GM21423 (cell line): ENCODE measurements around the gene CCS.
"Not testable (repeated sequence)": the region's sequence is repeated elsewhere in the genome, so short reads cannot be mapped to it uniquely, and the experiment has no call there.

Source experiments
- ATAC-seq: cut with Tn5 transposase; IDR thresholded peaks from one replicate; pipeline ENCODE4 v1.9.1; 2021; ENCODE audit warnings: mild to moderate bottlenecking, moderate library complexity; ENCODE audit not compliant: unreplicated experiment

Gene CCS

GRCh38 chr11:66592457-66593302 is at the start of gene CCS, which contains the start of gene CCDC87:
Gene CCS, plus strand, starts transcription at chr11:66593185. Its CDS starts 77 bp downstream, at chr11:66593262.
Gene CCDC87, minus strand, starts transcription at chr11:66593063. Its CDS starts 48 bp downstream, at chr11:66593015.
- ATAC-seq, result peak; percentile 82

- peak; percentile 32 for ATAC-seq
Measured at GRCh38 chr11:66543263-66544107, 49.5 kb upstream of the CCS start.

- not testable (repeated sequence) for ATAC-seq
Measured at GRCh38 chr11:66544952-66545351, 48.0 kb upstream of the CCS start.

- ATAC-seq, result peak; percentile 76
Measured at GRCh38 chr11:66545701-66546367, 47.2 kb upstream of the CCS start, which contains the start of gene ZDHHC24. Gene ZDHHC24, minus strand, starts transcription at chr11:66546048. Its CDS starts 45 bp downstream, at chr11:66546003.

- ATAC-seq, result no peak
Measured at GRCh38 chr11:66546368-66546965, 46.5 kb upstream of the CCS start, which contains the start of gene ACTN3. Gene ACTN3, plus strand, starts transcription at chr11:66546903. Its CDS starts 35 bp downstream, at chr11:66546938.

GRCh38 chr11:66546966-66547661 is 45.9 kb upstream of the CCS start:
- ATAC-seq, result no peak

- ATAC-seq, result no peak
Measured at GRCh38 chr11:66547662-66548009, 45.3 kb upstream of the CCS start.

- ATAC-seq, result no peak
Measured at GRCh38 chr11:66548041-66548440, 44.9 kb upstream of the CCS start.

GRCh38 chr11:66548774-66549630 is 44.0 kb upstream of the CCS start:
- no peak for ATAC-seq

GRCh38 chr11:66549696-66550095 is 43.3 kb upstream of the CCS start:
- no peak for ATAC-seq

GRCh38 chr11:66550887-66551286 is 42.1 kb upstream of the CCS start:
- ATAC-seq, result no peak

GRCh38 chr11:66554602-66555001 is 38.4 kb upstream of the CCS start:
- no peak for ATAC-seq

GRCh38 chr11:66555416-66555815 is 37.6 kb upstream of the CCS start:
- ATAC-seq, result no peak

- no peak for ATAC-seq
Measured at GRCh38 chr11:66556086-66556485, 36.9 kb upstream of the CCS start.

GRCh38 chr11:66557733-66558326 is 35.2 kb upstream of the CCS start:
- no peak for ATAC-seq

- ATAC-seq, result no peak
Measured at GRCh38 chr11:66559142-66559865, 33.7 kb upstream of the CCS start.

GRCh38 chr11:66559866-66560676 is 32.9 kb upstream of the CCS start:
- no peak for ATAC-seq
